HEK293 (cell line): ENCODE data around the gene CDK14.

Experiments
- CTCF ChIA-PET: fragments of 350-600 bp; formaldehyde crosslinking; extraction: SDS; loops from one replicate; lab custom pipeline; 2021; ENCODE audit warnings: antibody characterized with exemption; lab: Yijun Ruan, JAX
- POLR2A ChIA-PET: fragments of 300-600 bp; formaldehyde crosslinking; extraction: SDS; loops from one replicate; lab custom pipeline; 2020; ENCODE audit warnings: antibody characterized with exemption, inconsistent platforms; lab: Yijun Ruan, JAX
- H3K27ac ChIP-seq: fragments of 200-500 bp; sonication (Bioruptor generic); 2 replicates; pipeline ENCODE4 v1.5.1; 2014; ENCODE audit warnings: low read depth, low read length, control low read depth, inconsistent platforms; ENCODE audit errors: extremely low read depth
- H3K36me3 ChIP-seq, 2 experiments: fragments of 200-500 bp in 1 of 2; sonication (Bioruptor generic) in 1 of 2; 1 replicate in 1 of 2; 2 replicates in 1 of 2; pipeline ENCODE4 v1.5.1; 2014 to 2017; ENCODE audit warnings: inconsistent platforms in 2 of 2, low read length in 2 of 2; ENCODE audit not compliant: control insufficient read depth in 2 of 2, insufficient read depth in 1 of 2
- H3K4me1 ChIP-seq: fragments of 200-500 bp; sonication (Bioruptor generic); 2 replicates; pipeline ENCODE4 v1.5.1; 2014; ENCODE audit warnings: mild to moderate bottlenecking, low read length, inconsistent platforms; ENCODE audit not compliant: control insufficient read depth, insufficient read depth
- H3K4me3 ChIP-seq: 2 replicates; pipeline ENCODE4 v1.5.1; 2011; ENCODE audit warnings: low read depth, mild to moderate bottlenecking, control low read depth, low read length, moderate library complexity
- H3K9me3 ChIP-seq: fragments of 200-500 bp; sonication (Bioruptor generic); 2 replicates; pipeline ENCODE4 v1.5.1; 2014; ENCODE audit warnings: low read depth, low read length, inconsistent platforms; ENCODE audit not compliant: control insufficient read depth, insufficient read depth
- EGR2 ChIP-seq: fragments of 450-650 bp; formaldehyde crosslinking; IDR thresholded peaks from 2 replicates; pipeline ENCODE4 v1.5.1; 2016; ENCODE audit warnings: low read depth, missing biosample characterization, missing genetic modification characterization
- ZFP37 ChIP-seq: fragments of 450-650 bp; formaldehyde crosslinking; IDR thresholded peaks from 2 replicates; pipeline ENCODE4 v1.5.1; 2016; ENCODE audit warnings: missing biosample characterization, missing genetic modification characterization
- ZNF112 ChIP-seq: fragments of 450-650 bp; formaldehyde crosslinking; IDR thresholded peaks from 2 replicates; pipeline ENCODE4 v1.5.0; 2017; ENCODE audit warnings: missing biosample characterization, missing genetic modification characterization
- ZNF157 ChIP-seq: fragments of 450-650 bp; formaldehyde crosslinking; IDR thresholded peaks from 2 replicates; pipeline ENCODE4 v1.5.1; 2016; ENCODE audit warnings: missing biosample characterization, missing genetic modification characterization
- ZNF169 ChIP-seq: fragments of 450-650 bp; formaldehyde crosslinking; IDR thresholded peaks from 2 replicates; pipeline ENCODE4 v1.5.1; 2016; ENCODE audit warnings: missing biosample characterization, missing genetic modification characterization
- ZNF391 ChIP-seq: fragments of 450-650 bp; formaldehyde crosslinking; IDR thresholded peaks from 2 replicates; pipeline ENCODE4 v1.5.1; 2016; ENCODE audit warnings: low read depth, missing biosample characterization, missing genetic modification characterization, borderline replicate concordance
- ZNF433 ChIP-seq: fragments of 450-650 bp; formaldehyde crosslinking; IDR thresholded peaks from 2 replicates; pipeline ENCODE4 v1.5.1; 2016; ENCODE audit warnings: missing biosample characterization, missing genetic modification characterization, low read depth
- ZNF501 ChIP-seq: fragments of 450-650 bp; formaldehyde crosslinking; IDR thresholded peaks from 2 replicates; pipeline ENCODE4 v1.5.1; 2016; ENCODE audit warnings: missing biosample characterization, missing genetic modification characterization
- ZNF571 ChIP-seq: fragments of 450-650 bp; formaldehyde crosslinking; IDR thresholded peaks from 2 replicates; pipeline ENCODE4 v1.5.0; 2017; ENCODE audit warnings: missing biosample characterization, missing genetic modification characterization
- ZNF670 ChIP-seq: fragments of 450-650 bp; formaldehyde crosslinking; IDR thresholded peaks from 2 replicates; pipeline ENCODE4 v1.5.1; 2016; ENCODE audit warnings: missing biosample characterization, missing genetic modification characterization, low read depth
- TF ChIP-seq, protein P1 (sequence below): fragments of 450-650 bp; formaldehyde crosslinking; IDR thresholded peaks from 2 replicates; pipeline ENCODE4 v1.5.1; 2016; ENCODE audit warnings: missing biosample characterization, missing genetic modification characterization, borderline replicate concordance
- TF ChIP-seq, protein P2 (sequence below): fragments of 450-650 bp; formaldehyde crosslinking; IDR thresholded peaks from 2 replicates; pipeline ENCODE4 v1.5.1; 2016; ENCODE audit warnings: missing biosample characterization, missing genetic modification characterization
- TF ChIP-seq, protein P3 (sequence below): fragments of 450-650 bp; formaldehyde crosslinking; IDR thresholded peaks from 2 replicates; pipeline ENCODE4 v1.5.1; 2017; ENCODE audit warnings: missing biosample characterization, missing genetic modification characterization
- TF ChIP-seq, protein P4 (sequence below): fragments of 450-650 bp; formaldehyde crosslinking; IDR thresholded peaks from 2 replicates; pipeline ENCODE4 v1.5.1; 2016; ENCODE audit warnings: missing biosample characterization, missing genetic modification characterization
- TF ChIP-seq, protein P5 (sequence below): fragments of 450-650 bp; formaldehyde crosslinking; IDR thresholded peaks from 2 replicates; pipeline ENCODE4 v1.5.1; 2016; ENCODE audit warnings: missing biosample characterization, missing genetic modification characterization
- TF ChIP-seq, protein P6 (sequence below): fragments of 450-650 bp; formaldehyde crosslinking; conservative IDR thresholded peaks from 2 replicates; pipeline ENCODE4 v1.5.1; 2016; ENCODE audit warnings: low read depth, missing biosample characterization, missing genetic modification characterization

The CDK14 gene

DNA sequence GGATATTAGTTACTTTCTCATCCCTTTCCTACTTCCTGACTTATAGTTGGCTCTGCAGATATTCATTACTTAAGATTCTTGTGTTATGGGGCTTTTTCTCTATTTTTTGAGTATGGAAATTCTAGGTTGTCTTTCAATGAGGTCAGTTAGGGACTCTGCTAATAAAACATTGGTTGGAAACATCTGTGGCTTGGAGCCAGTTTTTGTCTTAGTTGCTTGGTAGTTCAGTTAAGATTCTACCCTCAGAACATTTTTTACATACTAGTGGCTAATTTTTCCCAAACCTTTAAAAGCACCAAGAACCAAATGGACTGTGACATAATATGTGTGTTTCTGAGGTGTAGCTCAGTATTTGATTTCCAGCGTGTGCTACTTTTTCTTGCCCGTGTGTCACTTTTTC is 362.5 kb downstream of the CDK14 start (continued):
- TF ChIP-seq, protein P1, sequence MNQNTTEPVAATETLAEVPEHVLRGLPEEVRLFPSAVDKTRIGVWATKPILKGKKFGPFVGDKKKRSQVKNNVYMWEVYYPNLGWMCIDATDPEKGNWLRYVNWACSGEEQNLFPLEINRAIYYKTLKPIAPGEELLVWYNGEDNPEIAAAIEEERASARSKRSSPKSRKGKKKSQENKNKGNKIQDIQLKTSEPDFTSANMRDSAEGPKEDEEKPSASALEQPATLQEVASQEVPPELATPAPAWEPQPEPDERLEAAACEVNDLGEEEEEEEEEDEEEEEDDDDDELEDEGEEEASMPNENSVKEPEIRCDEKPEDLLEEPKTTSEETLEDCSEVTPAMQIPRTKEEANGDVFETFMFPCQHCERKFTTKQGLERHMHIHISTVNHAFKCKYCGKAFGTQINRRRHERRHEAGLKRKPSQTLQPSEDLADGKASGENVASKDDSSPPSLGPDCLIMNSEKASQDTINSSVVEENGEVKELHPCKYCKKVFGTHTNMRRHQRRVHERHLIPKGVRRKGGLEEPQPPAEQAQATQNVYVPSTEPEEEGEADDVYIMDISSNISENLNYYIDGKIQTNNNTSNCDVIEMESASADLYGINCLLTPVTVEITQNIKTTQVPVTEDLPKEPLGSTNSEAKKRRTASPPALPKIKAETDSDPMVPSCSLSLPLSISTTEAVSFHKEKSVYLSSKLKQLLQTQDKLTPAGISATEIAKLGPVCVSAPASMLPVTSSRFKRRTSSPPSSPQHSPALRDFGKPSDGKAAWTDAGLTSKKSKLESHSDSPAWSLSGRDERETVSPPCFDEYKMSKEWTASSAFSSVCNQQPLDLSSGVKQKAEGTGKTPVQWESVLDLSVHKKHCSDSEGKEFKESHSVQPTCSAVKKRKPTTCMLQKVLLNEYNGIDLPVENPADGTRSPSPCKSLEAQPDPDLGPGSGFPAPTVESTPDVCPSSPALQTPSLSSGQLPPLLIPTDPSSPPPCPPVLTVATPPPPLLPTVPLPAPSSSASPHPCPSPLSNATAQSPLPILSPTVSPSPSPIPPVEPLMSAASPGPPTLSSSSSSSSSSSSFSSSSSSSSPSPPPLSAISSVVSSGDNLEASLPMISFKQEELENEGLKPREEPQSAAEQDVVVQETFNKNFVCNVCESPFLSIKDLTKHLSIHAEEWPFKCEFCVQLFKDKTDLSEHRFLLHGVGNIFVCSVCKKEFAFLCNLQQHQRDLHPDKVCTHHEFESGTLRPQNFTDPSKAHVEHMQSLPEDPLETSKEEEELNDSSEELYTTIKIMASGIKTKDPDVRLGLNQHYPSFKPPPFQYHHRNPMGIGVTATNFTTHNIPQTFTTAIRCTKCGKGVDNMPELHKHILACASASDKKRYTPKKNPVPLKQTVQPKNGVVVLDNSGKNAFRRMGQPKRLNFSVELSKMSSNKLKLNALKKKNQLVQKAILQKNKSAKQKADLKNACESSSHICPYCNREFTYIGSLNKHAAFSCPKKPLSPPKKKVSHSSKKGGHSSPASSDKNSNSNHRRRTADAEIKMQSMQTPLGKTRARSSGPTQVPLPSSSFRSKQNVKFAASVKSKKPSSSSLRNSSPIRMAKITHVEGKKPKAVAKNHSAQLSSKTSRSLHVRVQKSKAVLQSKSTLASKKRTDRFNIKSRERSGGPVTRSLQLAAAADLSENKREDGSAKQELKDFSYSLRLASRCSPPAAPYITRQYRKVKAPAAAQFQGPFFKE (tag by site-specific recombination), result no peak
- TF ChIP-seq EGR2, result no peak

DNA sequence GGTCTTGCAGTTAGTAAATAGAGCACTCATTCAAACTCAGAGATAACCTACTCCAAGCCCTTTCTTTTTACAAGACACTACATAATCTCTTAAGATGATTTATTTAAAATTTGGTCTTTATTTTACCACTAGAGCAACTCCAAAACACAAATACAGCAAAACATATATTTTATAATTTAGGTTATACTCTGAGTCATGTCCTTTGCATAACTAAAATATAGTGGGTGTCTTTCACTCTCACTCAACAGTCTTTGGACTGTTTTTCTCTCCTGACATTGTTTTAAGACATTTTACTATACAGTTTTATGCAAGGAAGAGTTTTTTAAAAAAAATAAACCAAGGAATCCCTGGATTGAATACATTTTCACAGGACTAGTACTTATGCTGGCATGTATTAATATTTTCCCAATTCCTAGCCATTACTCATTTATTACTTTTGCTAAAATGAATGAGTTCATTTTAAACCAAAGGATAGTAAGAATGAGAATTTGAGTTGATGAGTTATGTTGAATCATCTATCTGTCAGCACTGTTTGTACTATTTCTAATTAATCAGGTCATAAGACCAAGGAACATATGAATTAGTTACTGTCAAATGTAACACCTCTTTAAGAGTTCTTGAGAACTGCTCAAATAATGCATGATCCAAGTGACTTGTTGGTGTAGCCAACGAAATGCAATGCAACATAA is 365.1 kb downstream of the CDK14 start:
- H3K27ac ChIP-seq, result no peak overlapping the region
- POLR2A ChIA-PET, result no interaction called here
- no peaks in the 10 kb centered on the region for H3K9me3 ChIP-seq
- no peaks in the 10 kb centered on the region for H3K4me1 ChIP-seq
- no peak overlapping the region for H3K4me3 ChIP-seq
- no peaks in the 10 kb centered on the region for H3K36me3 ChIP-seq
- CTCF ChIA-PET, result no interaction called here
- TF ChIP-seq, protein P2, sequence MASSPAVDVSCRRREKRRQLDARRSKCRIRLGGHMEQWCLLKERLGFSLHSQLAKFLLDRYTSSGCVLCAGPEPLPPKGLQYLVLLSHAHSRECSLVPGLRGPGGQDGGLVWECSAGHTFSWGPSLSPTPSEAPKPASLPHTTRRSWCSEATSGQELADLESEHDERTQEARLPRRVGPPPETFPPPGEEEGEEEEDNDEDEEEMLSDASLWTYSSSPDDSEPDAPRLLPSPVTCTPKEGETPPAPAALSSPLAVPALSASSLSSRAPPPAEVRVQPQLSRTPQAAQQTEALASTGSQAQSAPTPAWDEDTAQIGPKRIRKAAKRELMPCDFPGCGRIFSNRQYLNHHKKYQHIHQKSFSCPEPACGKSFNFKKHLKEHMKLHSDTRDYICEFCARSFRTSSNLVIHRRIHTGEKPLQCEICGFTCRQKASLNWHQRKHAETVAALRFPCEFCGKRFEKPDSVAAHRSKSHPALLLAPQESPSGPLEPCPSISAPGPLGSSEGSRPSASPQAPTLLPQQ (tag by site-specific recombination), result no peak
- TF ChIP-seq, protein P3, sequence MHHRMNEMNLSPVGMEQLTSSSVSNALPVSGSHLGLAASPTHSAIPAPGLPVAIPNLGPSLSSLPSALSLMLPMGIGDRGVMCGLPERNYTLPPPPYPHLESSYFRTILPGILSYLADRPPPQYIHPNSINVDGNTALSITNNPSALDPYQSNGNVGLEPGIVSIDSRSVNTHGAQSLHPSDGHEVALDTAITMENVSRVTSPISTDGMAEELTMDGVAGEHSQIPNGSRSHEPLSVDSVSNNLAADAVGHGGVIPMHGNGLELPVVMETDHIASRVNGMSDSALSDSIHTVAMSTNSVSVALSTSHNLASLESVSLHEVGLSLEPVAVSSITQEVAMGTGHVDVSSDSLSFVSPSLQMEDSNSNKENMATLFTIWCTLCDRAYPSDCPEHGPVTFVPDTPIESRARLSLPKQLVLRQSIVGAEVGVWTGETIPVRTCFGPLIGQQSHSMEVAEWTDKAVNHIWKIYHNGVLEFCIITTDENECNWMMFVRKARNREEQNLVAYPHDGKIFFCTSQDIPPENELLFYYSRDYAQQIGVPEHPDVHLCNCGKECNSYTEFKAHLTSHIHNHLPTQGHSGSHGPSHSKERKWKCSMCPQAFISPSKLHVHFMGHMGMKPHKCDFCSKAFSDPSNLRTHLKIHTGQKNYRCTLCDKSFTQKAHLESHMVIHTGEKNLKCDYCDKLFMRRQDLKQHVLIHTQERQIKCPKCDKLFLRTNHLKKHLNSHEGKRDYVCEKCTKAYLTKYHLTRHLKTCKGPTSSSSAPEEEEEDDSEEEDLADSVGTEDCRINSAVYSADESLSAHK, result no peak
- TF ChIP-seq ZNF391, result no peak

DNA sequence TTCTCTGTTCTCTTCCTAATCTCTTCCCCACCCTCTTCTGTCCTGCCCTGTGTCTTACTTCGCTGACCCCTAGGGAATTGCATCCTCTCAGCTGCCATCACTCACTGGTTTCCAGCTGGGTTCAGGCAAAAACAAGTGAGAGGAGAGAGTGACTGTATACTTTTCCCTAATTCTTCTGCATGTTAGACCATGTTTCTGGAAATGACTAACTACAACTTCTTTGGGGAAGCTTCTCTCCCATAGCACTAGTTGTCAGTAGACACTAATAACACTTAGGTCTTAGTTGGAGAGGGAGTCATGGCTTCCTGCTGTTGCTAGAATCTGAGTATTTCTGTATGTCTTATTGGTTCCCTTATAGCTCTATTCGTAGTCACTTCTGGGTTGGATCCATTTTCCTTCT is 369.1 kb downstream of the CDK14 start:
- H3K4me1 ChIP-seq, result no peaks in the 10 kb centered on the region
- CTCF ChIA-PET, result no interaction called here
- H3K9me3 ChIP-seq, result no peaks in the 10 kb centered on the region
- H3K36me3 ChIP-seq, result no peaks in the 10 kb centered on the region
- no peak overlapping the region for H3K4me3 ChIP-seq
- POLR2A ChIA-PET, result no interaction called here
- no peak overlapping the region for H3K27ac ChIP-seq
- TF ChIP-seq, protein P4, sequence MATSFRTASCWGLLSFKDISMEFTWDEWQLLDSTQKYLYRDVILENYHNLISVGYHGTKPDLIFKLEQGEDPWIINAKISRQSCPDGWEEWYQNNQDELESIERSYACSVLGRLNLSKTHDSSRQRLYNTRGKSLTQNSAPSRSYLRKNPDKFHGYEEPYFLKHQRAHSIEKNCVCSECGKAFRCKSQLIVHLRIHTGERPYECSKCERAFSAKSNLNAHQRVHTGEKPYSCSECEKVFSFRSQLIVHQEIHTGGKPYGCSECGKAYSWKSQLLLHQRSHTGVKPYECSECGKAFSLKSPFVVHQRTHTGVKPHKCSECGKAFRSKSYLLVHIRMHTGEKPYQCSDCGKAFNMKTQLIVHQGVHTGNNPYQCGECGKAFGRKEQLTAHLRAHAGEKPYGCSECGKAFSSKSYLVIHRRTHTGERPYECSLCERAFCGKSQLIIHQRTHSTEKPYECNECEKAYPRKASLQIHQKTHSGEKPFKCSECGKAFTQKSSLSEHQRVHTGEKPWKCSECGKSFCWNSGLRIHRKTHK (tag by site-specific recombination), result no peak
- no peak for TF ChIP-seq ZNF501 (tag by site-specific recombination)
- TF ChIP-seq ZNF112 (tag by site-specific recombination), result no peak
- TF ChIP-seq ZNF670 (tag by site-specific recombination), result no peak
- TF ChIP-seq ZFP37, result no peak
- no peak for TF ChIP-seq ZNF571 (tag by site-specific recombination)
- TF ChIP-seq ZNF157 (tag by site-specific recombination), result no peak
- TF ChIP-seq ZNF433, result no peak
- TF ChIP-seq, protein P5, sequence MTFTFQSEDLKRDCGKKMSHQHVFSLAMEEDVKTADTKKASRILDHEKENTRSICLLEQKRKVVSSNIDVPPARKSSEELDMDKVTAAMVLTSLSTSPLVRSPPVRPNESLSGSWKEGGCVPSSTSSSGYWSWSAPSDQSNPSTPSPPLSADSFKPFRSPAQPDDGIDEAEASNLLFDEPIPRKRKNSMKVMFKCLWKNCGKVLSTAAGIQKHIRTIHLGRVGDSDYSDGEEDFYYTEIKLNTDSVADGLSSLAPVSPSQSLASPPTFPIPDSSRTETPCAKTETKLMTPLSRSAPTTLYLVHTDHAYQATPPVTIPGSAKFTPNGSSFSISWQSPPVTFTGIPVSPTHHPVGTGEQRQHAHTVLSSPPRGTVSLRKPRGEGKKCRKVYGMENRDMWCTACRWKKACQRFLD (tag by site-specific recombination), result no peak
- no peak for TF ChIP-seq ZNF169 (tag by site-specific recombination)
- TF ChIP-seq, protein P6, sequence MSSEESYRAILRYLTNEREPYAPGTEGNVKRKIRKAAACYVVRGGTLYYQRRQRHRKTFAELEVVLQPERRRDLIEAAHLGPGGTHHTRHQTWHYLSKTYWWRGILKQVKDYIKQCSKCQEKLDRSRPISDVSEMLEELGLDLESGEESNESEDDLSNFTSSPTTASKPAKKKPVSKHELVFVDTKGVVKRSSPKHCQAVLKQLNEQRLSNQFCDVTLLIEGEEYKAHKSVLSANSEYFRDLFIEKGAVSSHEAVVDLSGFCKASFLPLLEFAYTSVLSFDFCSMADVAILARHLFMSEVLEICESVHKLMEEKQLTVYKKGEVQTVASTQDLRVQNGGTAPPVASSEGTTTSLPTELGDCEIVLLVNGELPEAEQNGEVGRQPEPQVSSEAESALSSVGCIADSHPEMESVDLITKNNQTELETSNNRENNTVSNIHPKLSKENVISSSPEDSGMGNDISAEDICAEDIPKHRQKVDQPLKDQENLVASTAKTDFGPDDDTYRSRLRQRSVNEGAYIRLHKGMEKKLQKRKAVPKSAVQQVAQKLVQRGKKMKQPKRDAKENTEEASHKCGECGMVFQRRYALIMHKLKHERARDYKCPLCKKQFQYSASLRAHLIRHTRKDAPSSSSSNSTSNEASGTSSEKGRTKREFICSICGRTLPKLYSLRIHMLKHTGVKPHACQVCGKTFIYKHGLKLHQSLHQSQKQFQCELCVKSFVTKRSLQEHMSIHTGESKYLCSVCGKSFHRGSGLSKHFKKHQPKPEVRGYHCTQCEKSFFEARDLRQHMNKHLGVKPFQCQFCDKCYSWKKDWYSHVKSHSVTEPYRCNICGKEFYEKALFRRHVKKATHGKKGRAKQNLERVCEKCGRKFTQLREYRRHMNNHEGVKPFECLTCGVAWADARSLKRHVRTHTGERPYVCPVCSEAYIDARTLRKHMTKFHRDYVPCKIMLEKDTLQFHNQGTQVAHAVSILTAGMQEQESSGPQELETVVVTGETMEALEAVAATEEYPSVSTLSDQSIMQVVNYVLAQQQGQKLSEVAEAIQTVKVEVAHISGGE (tag by site-specific recombination), result no peak
